ENCODE results near the gene ITCH.

DNA sequence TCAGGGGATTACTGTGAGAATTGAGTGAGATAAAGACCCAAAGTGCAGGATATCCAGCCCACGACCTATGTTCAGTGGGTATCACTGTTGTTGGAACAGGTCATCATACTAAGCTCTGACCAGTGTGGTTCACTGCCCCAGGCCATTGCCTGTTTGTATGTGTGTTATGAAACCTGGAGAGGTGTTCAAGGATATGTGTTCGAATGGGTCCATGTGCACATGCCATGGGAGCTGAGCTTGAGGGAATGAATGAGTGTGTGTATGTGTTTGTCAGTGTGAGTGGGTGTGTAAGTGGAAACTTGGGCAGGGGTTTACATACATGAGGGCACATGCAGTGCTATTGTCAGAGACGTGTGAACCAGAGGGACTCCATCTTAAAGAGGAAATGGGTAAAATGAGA lies 42.2 kb upstream of the ITCH start:
- TF ChIP-seq ZNF549 (tag by site-specific recombination; IDR thresholded peaks at IDR 0.05) (no peak), ZNF341 (tag by site-specific recombination; IDR thresholded peaks at IDR 0.05; ENCODE audit: low read depth) (no peak), ZNF792 (tag by site-specific recombination; IDR thresholded peaks at IDR 0.05) (no peak), ZNF621 (tag by site-specific recombination; IDR thresholded peaks at IDR 0.05) (no peak), ZBTB21 (tag by site-specific recombination; IDR thresholded peaks at IDR 0.05) (no peak), ZNF785 (tag by site-specific recombination; IDR thresholded peaks at IDR 0.05) (no peak), ZNF274 (IDR thresholded peaks at IDR 0.05; ENCODE audit: low read length) (no peak), ZNF274 (tag by site-specific recombination; IDR thresholded peaks at IDR 0.05; ENCODE audit: borderline replicate concordance) (no peak), ZNF175 (tag by site-specific recombination; IDR thresholded peaks at IDR 0.05) (no peak), MZF1 (tag by site-specific recombination; IDR thresholded peaks at IDR 0.05; ENCODE audit: borderline replicate concordance) (no peak), HOXC10 (CRISPR knock-in tag; IDR thresholded peaks at IDR 0.05) (no peak), ZNF530 (tag by site-specific recombination; IDR thresholded peaks at IDR 0.05; ENCODE audit: low read depth) (no peak)
- TF ChIP-seq, protein P1, sequence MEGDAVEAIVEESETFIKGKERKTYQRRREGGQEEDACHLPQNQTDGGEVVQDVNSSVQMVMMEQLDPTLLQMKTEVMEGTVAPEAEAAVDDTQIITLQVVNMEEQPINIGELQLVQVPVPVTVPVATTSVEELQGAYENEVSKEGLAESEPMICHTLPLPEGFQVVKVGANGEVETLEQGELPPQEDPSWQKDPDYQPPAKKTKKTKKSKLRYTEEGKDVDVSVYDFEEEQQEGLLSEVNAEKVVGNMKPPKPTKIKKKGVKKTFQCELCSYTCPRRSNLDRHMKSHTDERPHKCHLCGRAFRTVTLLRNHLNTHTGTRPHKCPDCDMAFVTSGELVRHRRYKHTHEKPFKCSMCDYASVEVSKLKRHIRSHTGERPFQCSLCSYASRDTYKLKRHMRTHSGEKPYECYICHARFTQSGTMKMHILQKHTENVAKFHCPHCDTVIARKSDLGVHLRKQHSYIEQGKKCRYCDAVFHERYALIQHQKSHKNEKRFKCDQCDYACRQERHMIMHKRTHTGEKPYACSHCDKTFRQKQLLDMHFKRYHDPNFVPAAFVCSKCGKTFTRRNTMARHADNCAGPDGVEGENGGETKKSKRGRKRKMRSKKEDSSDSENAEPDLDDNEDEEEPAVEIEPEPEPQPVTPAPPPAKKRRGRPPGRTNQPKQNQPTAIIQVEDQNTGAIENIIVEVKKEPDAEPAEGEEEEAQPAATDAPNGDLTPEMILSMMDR (tag by site-specific recombination; IDR thresholded peaks at IDR 0.05) = no peak
- TF ChIP-seq, protein P2, sequence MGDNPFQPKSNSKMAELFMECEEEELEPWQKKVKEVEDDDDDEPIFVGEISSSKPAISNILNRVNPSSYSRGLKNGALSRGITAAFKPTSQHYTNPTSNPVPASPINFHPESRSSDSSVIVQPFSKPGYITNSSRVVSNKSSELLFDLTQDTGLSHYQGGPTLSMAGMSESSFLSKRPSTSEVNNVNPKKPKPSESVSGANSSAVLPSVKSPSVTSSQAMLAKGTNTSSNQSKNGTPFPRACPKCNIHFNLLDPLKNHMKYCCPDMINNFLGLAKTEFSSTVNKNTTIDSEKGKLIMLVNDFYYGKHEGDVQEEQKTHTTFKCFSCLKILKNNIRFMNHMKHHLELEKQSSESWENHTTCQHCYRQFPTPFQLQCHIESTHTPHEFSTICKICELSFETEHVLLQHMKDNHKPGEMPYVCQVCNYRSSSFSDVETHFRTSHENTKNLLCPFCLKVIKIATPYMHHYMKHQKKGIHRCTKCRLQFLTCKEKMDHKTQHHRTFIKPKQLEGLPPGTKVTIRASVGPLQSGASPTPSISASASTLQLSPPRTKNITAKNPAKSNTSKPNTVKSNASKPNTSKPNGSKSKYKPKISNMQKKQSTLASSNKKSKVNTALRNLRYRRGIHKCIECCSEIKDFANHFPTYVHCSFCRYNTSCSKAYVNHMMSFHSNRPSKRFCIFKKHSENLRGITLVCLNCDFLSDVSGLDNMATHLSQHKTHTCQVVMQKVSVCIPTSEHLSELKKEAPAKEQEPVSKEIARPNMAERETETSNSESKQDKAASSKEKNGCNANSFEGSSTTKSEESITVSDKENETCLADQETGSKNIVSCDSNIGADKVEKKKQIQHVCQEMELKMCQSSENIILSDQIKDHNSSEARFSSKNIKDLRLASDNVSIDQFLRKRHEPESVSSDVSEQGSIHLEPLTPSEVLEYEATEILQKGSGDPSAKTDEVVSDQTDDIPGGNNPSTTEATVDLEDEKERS (tag by site-specific recombination; IDR thresholded peaks at IDR 0.05) = no peak
- TF ChIP-seq, protein P3, sequence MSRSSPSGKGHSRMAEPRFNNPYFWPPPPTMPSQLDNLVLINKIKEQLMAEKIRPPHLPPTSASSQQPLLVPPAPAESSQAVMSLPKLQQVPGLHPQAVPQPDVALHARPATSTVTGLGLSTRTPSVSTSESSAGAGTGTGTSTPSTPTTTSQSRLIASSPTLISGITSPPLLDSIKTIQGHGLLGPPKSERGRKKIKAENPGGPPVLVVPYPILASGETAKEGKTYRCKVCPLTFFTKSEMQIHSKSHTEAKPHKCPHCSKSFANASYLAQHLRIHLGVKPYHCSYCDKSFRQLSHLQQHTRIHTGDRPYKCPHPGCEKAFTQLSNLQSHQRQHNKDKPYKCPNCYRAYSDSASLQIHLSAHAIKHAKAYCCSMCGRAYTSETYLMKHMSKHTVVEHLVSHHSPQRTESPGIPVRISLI (tag by site-specific recombination; IDR thresholded peaks at IDR 0.05) = no peak
